SH-SY5Y (cell line): ENCODE results near the gene DNAJB8.

Source experiments
- GATA2 ChIP-seq: IDR thresholded peaks from 2 replicates; pipeline ENCODE4 v1.6.1; 2011; ENCODE audit warnings: mild to moderate bottlenecking, low read depth, low read length
- GATA3 ChIP-seq: IDR thresholded peaks from 2 replicates; pipeline ENCODE4 v1.6.1; 2011; ENCODE audit warnings: low read depth, mild to moderate bottlenecking, low read length, moderate library complexity

DNA sequence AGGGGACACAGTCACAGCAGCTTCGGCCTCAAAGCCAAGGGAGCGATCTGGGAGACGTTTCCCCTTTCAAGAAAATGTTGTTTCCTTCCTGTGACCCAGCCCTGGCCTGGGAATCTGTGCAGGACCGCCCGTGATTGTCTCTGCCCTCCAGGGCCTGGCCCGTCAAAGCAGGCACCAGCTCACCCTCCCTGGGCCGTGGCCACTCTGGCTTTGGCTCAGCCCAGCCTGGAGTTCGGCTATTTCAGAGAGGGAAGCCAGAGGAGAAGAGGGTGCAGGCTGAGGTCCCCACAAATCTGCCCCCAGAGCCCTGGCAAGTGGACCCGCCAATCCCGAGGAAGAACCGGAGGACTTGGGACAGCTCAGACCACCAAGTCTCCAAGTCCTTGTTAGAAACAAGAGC is 13.6 kb upstream of the DNAJB8 start:
- TF ChIP-seq GATA2 (no peak), GATA3 (no peak)
